ENCODE results near the gene SEMG2.

DNA sequence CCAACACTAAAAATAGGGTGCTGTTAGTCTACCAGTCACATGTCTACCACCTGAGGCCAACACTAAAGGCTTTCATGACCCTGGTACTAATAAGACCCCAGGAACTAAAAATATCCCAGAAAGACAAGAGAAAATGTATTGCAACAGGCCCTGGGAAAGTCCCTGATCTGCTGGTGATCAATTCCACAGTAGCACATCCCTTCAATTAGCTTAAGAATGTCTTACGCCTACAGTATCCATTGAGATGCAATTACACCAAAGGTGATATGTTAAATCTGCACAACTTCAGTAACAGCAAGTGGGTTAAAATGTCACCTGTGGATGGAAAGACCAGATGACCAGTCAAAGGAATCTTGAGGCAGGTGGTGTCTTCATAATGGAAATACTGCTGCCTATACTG lies 11.2 kb upstream of the SEMG2 start:
- TF ChIP-seq, protein P1, sequence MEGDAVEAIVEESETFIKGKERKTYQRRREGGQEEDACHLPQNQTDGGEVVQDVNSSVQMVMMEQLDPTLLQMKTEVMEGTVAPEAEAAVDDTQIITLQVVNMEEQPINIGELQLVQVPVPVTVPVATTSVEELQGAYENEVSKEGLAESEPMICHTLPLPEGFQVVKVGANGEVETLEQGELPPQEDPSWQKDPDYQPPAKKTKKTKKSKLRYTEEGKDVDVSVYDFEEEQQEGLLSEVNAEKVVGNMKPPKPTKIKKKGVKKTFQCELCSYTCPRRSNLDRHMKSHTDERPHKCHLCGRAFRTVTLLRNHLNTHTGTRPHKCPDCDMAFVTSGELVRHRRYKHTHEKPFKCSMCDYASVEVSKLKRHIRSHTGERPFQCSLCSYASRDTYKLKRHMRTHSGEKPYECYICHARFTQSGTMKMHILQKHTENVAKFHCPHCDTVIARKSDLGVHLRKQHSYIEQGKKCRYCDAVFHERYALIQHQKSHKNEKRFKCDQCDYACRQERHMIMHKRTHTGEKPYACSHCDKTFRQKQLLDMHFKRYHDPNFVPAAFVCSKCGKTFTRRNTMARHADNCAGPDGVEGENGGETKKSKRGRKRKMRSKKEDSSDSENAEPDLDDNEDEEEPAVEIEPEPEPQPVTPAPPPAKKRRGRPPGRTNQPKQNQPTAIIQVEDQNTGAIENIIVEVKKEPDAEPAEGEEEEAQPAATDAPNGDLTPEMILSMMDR (IDR thresholded peaks at IDR 0.05), result no peak
- no peak for TF ChIP-seq POLR2AphosphoS5 (IDR thresholded peaks at IDR 0.05)
